Subcutaneous adipose tissue (tissue), 4 donors: ENCODE measurements around the gene TAS2R46. TPM values are rescaled to one million over a fixed set of nuclear protein-coding genes. Genes with fewer than 3 reads are reported as not detected.

Experiments used
- total RNA-seq, 4 donors: library from RNA; depleted of rRNA; stranded (reverse); fragments of >200 nt; gene quantifications; one replicate each; pipeline ENCODE4 v1.1.0, GENCODE V29; 2016
- TF ChIP-seq, protein P1 (sequence below): fragments of 450-650 bp; IDR thresholded peaks from one replicate; pipeline ENCODE4 v1.5.1; 2016; ENCODE audit warnings: low read depth, mild to moderate bottlenecking, control low read depth, antibody characterized with exemption, moderate library complexity

The TAS2R46 gene
- total RNA-seq, 4 donors from 2014 or later: 1.9 to 4.5 (median 2.4) TPM

DNA sequence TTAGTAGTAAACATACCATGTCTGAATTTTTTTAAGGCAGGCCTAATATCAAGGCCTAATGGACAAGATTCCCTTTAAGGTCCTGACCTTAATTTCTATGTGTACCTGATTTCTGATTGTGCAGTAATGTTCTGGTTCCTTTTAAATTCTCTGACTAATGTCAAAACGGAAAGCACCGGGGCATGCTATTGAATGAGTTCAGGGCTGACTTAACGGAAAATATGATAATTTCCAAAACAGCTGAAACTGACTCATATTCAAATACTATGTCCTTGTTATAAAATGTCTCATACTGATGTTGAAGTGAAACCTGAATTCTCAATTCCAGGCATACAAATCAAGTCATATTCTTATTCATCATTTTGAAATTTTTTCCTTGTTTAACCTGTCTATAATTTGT lies 23.3 kb upstream of the TAS2R46 start:
- TF ChIP-seq, protein P1, sequence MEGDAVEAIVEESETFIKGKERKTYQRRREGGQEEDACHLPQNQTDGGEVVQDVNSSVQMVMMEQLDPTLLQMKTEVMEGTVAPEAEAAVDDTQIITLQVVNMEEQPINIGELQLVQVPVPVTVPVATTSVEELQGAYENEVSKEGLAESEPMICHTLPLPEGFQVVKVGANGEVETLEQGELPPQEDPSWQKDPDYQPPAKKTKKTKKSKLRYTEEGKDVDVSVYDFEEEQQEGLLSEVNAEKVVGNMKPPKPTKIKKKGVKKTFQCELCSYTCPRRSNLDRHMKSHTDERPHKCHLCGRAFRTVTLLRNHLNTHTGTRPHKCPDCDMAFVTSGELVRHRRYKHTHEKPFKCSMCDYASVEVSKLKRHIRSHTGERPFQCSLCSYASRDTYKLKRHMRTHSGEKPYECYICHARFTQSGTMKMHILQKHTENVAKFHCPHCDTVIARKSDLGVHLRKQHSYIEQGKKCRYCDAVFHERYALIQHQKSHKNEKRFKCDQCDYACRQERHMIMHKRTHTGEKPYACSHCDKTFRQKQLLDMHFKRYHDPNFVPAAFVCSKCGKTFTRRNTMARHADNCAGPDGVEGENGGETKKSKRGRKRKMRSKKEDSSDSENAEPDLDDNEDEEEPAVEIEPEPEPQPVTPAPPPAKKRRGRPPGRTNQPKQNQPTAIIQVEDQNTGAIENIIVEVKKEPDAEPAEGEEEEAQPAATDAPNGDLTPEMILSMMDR: no peak

DNA sequence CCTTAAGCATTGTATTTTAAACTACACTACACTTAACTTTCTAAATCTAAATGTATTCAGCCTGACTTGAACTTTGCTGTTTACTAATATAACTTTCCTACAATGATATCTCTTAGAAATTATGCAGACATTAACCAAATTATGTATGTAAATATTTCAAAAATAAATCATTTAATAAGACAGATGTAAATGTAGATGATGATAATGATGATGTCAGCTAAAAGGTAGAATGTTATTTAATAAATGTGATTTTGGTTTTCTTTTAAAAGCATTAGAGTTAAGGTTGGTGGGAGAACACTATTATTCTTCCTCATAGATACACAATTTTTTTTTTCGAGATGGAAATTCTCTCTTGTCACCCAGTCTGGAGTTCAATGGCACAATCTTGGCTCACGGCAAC lies 19.9 kb upstream of the TAS2R46 start:
- TF ChIP-seq, protein P1: no peak

GRCh38 chr12:11078246-11078645 lies 16.2 kb upstream of the TAS2R46 start:
- TF ChIP-seq, protein P1: no peak

DNA sequence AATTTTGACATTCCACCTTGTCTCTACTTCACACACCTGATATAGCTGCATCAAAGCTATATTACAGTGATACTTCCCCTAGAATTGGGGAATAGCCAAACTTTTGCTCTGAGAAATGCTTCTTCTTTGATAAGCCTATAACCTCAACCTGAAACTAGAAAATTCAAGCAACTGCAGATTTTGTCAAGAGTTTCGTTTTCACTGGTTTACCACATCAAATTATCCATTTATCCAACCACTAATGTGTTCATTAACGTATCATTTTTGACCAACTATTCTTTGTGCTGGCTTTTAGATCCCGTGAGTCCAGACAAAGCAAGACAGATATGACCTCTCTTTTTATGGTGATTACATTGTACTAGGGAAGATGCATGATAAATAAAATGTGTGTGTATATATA lies 13.5 kb upstream of the TAS2R46 start:
- TF ChIP-seq, protein P1: no peak

GRCh38 chr12:11071414-11071813 lies 9.3 kb upstream of the TAS2R46 start:
- TF ChIP-seq, protein P1: no peak

GRCh38 chr12:11070999-11071398 lies 8.9 kb upstream of the TAS2R46 start:
- TF ChIP-seq, protein P1: no peak

DNA sequence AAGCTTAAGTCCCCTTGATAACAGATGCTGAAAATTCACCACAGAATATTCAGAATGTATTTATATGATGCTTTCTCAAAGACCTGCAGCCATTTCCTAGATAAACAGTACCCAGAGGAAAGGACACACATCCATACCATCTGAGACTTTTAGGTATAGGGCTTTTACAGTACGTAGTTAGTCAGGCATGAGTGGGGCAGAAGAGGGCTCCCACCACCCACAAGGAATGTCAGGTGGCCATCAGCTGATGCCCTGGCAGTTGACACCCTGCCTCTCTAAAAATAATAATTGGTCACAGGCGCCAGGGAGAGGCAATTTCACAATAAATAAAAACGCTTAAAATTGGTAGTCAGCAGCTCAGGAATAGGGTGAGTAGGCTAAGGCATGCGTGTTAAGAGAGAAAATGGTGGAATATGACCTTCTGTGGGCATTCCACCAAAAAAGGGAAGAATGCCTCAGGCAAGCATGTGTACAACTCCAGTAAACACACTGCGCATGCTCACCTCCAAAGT lies 7.8 kb upstream of the TAS2R46 start:
- TF ChIP-seq, protein P1: no peak
